NT2/D1 (cell line): Measurements from ENCODE around the gene ROBO2.

Experiments
- SUZ12 ChIP-seq: IDR thresholded peaks from 2 replicates; pipeline ENCODE4 v1.6.1; 2011; ENCODE audit not compliant: insufficient read length, insufficient read depth; ENCODE audit errors: extremely low read depth
- YY1 ChIP-seq: IDR thresholded peaks from 2 replicates; pipeline ENCODE4 v1.6.1; 2011; ENCODE audit not compliant: insufficient read length, insufficient read depth
- ZNF274 ChIP-seq: IDR thresholded peaks from 2 replicates; pipeline ENCODE4 v1.6.1; 2011; ENCODE audit warnings: mild to moderate bottlenecking, low read depth, low read length

DNA sequence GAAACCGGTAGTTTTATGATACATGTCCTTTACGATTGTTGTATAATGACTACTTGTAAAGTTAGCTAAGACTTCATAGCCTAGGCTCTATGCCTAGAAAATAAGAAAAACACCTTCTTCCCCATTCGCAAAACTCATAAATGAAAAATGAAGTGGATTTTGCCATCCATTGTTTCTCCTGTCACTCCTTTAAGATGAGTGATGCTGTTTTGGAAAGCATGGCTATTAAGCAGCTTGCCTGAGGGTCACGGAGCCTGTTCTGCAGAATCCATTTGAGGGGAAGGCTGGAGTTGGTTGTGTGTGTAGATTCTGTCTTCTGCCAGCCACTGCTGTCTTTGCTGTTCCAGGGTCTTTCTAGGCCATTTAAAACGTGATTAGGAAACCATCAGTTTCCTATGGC is 31.5 kb downstream of the ROBO2 start:
- TF ChIP-seq SUZ12 (no peak), ZNF274 (no peak), YY1 (no peak)
